ENCODE data around the gene ZFPM1.

Gene ZFPM1

GRCh38 chr16:88495268-88495772 is 42.2 kb downstream of the ZFPM1 start:
- H3K27ac ChIP-seq, result no peak overlapping the region
- DNase-seq (ENCODE audit: low spot score), result no peak
- TF ChIP-seq CTCF (IDR thresholded peaks at IDR 0.05), result no peak
- no peak overlapping the region for H3K4me3 ChIP-seq

GRCh38 chr16:88497561-88498462 is 44.7 kb downstream of the ZFPM1 start:
- TF ChIP-seq CTCF (IDR thresholded peaks at IDR 0.05), result no peak
- DNase-seq (ENCODE audit: low spot score), result no peak
- no peak overlapping the region for H3K4me3 ChIP-seq
- H3K27ac ChIP-seq, result no peak overlapping the region

- Histone ChIP-seq H3K27ac (no peak overlapping the region), H3K4me3 (no peak overlapping the region)
- DNase-seq (ENCODE audit: low spot score), result no peak
- no peak for TF ChIP-seq CTCF (IDR thresholded peaks at IDR 0.05)
Measured at GRCh38 chr16:88498576-88499208, 45.6 kb downstream of the ZFPM1 start.

GRCh38 chr16:88499292-88499691 is 46.2 kb downstream of the ZFPM1 start:
- no peak for TF ChIP-seq CTCF (IDR thresholded peaks at IDR 0.05)
- DNase-seq (ENCODE audit: low spot score), result no peak
- Histone ChIP-seq H3K27ac (no peak overlapping the region), H3K4me3 (no peak overlapping the region)

GRCh38 chr16:88499836-88500251 is 46.8 kb downstream of the ZFPM1 start:
- no peak for TF ChIP-seq CTCF (IDR thresholded peaks at IDR 0.05)
- no peak overlapping the region for H3K27ac ChIP-seq

GRCh38 chr16:88500255-88500661 is 47.2 kb downstream of the ZFPM1 start:
- no peak for DNase-seq (ENCODE audit: low spot score)
- Histone ChIP-seq H3K27ac (no peak overlapping the region), H3K4me3 (no peak overlapping the region)

More at GRCh38 chr16:88499836-88500251, 46.8 kb downstream of the ZFPM1 start:
- no peak overlapping the region for H3K4me3 ChIP-seq
- no peak for DNase-seq (ENCODE audit: low spot score)

More at GRCh38 chr16:88500255-88500661, 47.2 kb downstream of the ZFPM1 start:
- no peak for TF ChIP-seq CTCF (IDR thresholded peaks at IDR 0.05)

Data from coronary artery (tissue), 2 donors.